Tibial artery (tissue), 4 donors: Measurements from ENCODE around the gene HOPX.

Source experiments
- DNase-seq, 2 donors: peaks; one replicate each; pipeline ENCODE4 v3.0.0-alpha.2; 2019
- H3K27ac ChIP-seq, 2 donors: fragments of 200-600 bp; sonication (generic) in 1 of 2; 1 replicate in 1 of 2; 2 replicates in 1 of 2; pipeline ENCODE4 v1.5.1; 2018 to 2019; ENCODE audit warnings: mild to moderate bottlenecking in 1 of 2
- H3K27me3 ChIP-seq, 2 donors: fragments of 200-600 bp; sonication (generic) in 1 of 2; one replicate each; pipeline versions ENCODE4 v1.5.1 to v1.6.0; 2016 to 2019
- H3K36me3 ChIP-seq, 3 donors: fragments of 200-600 bp; sonication (generic) in 2 of 3; one replicate each; pipeline ENCODE4 v1.5.1; 2016 to 2019; ENCODE audit warnings: mild to moderate bottlenecking in 2 of 3
- H3K4me1 ChIP-seq, 4 donors: fragments of 200-600 bp; sonication (generic) in 2 of 4; 1 replicate in 3 of 4; 2 replicates in 1 of 4; pipeline ENCODE4 v1.5.1; 2016 to 2019
- H3K4me3 ChIP-seq, 2 donors: fragments of 200-600 bp; sonication (generic) in 1 of 2; 1 replicate in 1 of 2; 2 replicates in 1 of 2; pipeline ENCODE4 v1.5.1; 2018 to 2019; ENCODE audit warnings: mild to moderate bottlenecking in 2 of 2
- H3K9me3 ChIP-seq, 3 donors: fragments of 200-600 bp; sonication (generic) in 1 of 3; one replicate each; pipeline ENCODE4 v1.5.1; 2016 to 2019
- intact Hi-C: fragments of 100-400 bp; cut with DNase I; formaldehyde crosslinking; loops from one replicate; pipeline ENCODE4 v1.15.0; 2023; ENCODE audit warnings: low total_unique reads
- TF ChIP-seq, protein P1 (sequence below), 2 experiments: fragments of 200-600 bp in 1 of 2; fragments of 450-650 bp in 1 of 2; IDR thresholded peaks; one replicate each; pipeline ENCODE4 v1.5.1; 2017 to 2019; ENCODE audit warnings: antibody characterized with exemption in 2 of 2, mild to moderate bottlenecking in 1 of 2, moderate library complexity in 1 of 2

Gene HOPX

DNA sequence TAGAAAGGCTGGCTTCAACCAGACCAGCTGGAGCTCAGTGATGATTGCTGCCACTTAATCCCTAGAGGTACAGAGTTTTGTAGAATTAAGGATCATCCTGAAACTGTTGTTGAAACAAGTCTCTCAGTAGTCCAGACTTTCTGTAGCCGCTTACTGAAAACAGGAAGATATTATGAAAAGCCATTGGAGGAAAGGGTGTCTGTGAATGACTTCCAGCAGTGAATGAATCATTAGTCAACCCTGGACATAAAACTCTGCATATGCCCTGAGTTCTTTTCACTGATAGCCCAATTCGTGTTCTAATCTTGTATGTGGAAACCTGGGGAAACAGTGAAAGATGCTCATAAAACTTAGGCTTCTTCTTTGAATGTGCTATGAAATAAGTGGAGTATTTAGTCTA is 14.8 kb downstream of the HOPX start:
- intact Hi-C loops = no loop called here
- peaks cover 0 to 4% (median 0%) of the 10 kb centered on the region in 3 donors for H3K9me3 ChIP-seq
- no peaks in the 10 kb centered on the region for H3K36me3 ChIP-seq
- no peak overlapping the region for H3K27ac ChIP-seq
- no peaks in the 10 kb centered on the region for H3K27me3 ChIP-seq
- no peaks in the 10 kb centered on the region for H3K4me1 ChIP-seq
- H3K4me3 ChIP-seq = no peak overlapping the region
- TF ChIP-seq, protein P1, sequence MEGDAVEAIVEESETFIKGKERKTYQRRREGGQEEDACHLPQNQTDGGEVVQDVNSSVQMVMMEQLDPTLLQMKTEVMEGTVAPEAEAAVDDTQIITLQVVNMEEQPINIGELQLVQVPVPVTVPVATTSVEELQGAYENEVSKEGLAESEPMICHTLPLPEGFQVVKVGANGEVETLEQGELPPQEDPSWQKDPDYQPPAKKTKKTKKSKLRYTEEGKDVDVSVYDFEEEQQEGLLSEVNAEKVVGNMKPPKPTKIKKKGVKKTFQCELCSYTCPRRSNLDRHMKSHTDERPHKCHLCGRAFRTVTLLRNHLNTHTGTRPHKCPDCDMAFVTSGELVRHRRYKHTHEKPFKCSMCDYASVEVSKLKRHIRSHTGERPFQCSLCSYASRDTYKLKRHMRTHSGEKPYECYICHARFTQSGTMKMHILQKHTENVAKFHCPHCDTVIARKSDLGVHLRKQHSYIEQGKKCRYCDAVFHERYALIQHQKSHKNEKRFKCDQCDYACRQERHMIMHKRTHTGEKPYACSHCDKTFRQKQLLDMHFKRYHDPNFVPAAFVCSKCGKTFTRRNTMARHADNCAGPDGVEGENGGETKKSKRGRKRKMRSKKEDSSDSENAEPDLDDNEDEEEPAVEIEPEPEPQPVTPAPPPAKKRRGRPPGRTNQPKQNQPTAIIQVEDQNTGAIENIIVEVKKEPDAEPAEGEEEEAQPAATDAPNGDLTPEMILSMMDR (IDR thresholded peaks at IDR 0.05) = no peak
- no peak for DNase-seq

DNA sequence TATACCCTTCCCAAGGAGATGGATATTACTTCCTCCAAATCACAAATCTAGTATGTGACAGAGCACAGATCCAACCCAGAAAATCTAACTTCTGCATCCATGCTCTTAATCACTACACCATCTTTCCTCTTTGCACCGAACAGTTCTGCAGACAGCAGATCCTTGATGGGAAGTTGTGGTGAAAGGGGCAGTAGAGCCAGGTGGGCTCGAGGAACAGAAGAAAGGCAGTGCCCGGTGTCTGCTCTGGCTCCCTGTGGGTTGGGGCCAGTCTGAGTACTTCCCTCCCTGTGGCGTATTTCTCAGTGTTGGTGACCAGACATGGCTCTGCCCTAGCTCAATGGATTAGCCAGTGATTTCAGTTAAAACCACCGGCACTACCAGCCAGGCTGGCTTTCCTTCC is 15.3 kb downstream of the HOPX start:
- no peaks in the 10 kb centered on the region for H3K4me1 ChIP-seq
- TF ChIP-seq, protein P1 (IDR thresholded peaks at IDR 0.05) = no peak
- no peak overlapping the region for H3K4me3 ChIP-seq
- no peak for DNase-seq
- intact Hi-C loops = no loop called here
- no peaks in the 10 kb centered on the region for H3K27me3 ChIP-seq
- peaks cover 0 to 4% (median 0%) of the 10 kb centered on the region in 3 donors for H3K9me3 ChIP-seq
- no peak overlapping the region for H3K27ac ChIP-seq
- H3K36me3 ChIP-seq = no peaks in the 10 kb centered on the region

DNA sequence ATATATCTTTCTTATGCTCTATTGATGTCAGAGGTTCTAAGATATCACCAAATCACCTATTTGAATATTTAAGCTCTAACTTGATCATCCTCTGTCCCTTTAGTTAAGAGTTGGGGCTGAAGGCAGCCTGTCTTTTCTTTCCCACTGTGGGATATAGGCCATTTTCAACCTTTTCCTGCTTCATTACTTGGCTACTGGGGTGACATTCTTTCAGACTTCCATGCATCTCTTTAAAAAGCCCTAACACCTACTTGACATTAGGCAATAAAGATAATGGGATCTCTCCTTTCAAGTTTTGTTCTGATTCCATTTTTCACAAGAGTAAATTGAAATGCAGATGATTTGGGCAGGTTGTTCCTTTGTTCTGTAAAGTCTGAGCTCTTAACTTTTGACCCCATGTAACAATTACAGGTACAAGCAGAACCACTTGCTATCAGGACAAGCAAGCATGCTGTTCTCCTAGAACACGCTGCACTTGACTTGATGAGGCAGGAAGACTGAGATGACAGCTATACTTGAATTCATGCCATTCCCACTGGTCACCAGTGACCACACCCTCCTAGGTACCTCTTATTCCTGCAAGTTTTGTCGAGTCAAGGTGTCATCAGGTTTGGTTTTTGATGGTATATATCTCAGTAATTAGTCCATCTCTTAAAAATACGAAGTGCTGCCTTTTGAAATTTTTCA is 18.2 kb downstream of the HOPX start:
- no peaks in the 10 kb centered on the region for H3K27me3 ChIP-seq
- TF ChIP-seq, protein P1 (IDR thresholded peaks at IDR 0.05) = no peak
- no peak for DNase-seq
- intact Hi-C loops = no loop called here
- no peaks in the 10 kb centered on the region for H3K4me1 ChIP-seq
- no peaks in the 10 kb centered on the region for H3K36me3 ChIP-seq
- H3K9me3 ChIP-seq = no peaks in the 10 kb centered on the region
- H3K27ac ChIP-seq = no peak overlapping the region
- no peak overlapping the region for H3K4me3 ChIP-seq

DNA sequence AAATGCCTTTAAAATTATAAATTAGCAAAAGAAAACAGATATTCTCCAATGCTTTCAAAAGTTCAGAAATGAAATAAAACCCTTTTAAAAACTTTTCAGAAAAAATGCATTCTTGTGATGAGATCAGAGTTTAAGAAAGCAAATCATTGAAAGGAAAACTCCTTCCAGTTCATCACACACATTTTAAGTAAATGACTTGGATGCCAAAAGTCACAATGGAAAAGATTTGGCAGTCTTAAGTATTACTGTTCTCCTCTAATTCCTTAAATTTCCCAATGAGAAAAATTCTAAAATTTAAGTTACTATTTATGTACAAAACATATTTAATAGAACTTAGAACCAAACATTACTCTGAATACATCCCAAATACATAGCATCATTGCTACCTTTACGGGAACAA is 21.1 kb downstream of the HOPX start:
- TF ChIP-seq, protein P1 (IDR thresholded peaks at IDR 0.05) = no peak
- peaks cover 0 to 17% of the 10 kb centered on the region in 2 donors for H3K27me3 ChIP-seq
- no peaks in the 10 kb centered on the region for H3K36me3 ChIP-seq
- intact Hi-C loops = no loop called here
- H3K4me3 ChIP-seq = no peak overlapping the region
- no peak for DNase-seq
- H3K4me1 ChIP-seq = peaks cover 0 to 15% (median 9%) of the 10 kb centered on the region in 4 donors
- H3K9me3 ChIP-seq = no peaks in the 10 kb centered on the region
- no peak overlapping the region for H3K27ac ChIP-seq

DNA sequence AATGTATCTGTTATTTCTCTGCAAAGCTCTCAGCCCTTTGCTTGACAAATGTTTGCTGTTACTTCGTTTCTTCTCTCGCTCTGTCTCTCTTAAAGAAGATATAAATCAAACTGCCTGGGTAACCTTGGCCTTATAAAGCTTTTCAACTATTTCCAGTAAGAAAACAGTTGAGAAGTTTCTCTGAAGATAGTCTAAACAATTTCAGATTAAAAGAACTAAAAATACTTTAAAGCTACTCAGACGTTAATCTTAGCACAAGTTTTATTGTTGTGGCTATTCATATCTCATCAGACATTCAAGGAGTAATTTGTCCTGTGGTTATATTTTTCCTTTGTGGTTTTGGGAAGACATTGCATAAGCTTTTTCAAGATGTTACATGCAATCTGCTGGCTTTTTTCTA is 22.6 kb downstream of the HOPX start:
- intact Hi-C loops = no loop called here
- Histone ChIP-seq H3K9me3 (no peaks in the 10 kb centered on the region), H3K4me1 (peaks cover 0 to 25% (median 14%) of the 10 kb centered on the region in 4 donors), H3K4me3 (no peak overlapping the region), H3K27me3 (peaks cover 0 to 22% of the 10 kb centered on the region in 2 donors), H3K27ac (no peak overlapping the region), H3K36me3 (no peaks in the 10 kb centered on the region)
- no peak for DNase-seq
- TF ChIP-seq, protein P1 (IDR thresholded peaks at IDR 0.05) = no peak
